Caco-2 (cell line): ENCODE data around the gene FAM171A2. TPM values are rescaled to one million over a fixed set of nuclear protein-coding genes. Genes with fewer than 3 reads are reported as not detected.

Experiments used
- BruUV-seq: library from RNA; stranded (reverse); fragments of 400-500 nt; replicated peaks from 2 replicates; lab custom pipeline; 2021; lab: Mats Ljungman, UMichigan
- CTCF ChIA-PET: fragments of 300-600 bp; sonication (Branson Sonifier 250); formaldehyde crosslinking; loops from one replicate; lab custom pipeline; 2022; ENCODE audit warnings: antibody characterized with exemption; lab: Charles Lee
- POLR2A ChIA-PET: fragments of 300-600 bp; sonication (Branson Sonifier 250); formaldehyde crosslinking; loops from one replicate; lab custom pipeline; 2022; ENCODE audit warnings: antibody characterized with exemption; lab: Charles Lee
- DNase-seq, 2 experiments: peaks; one replicate each; pipeline versions ENCODE4 v3.0.0 to v3.0.0-alpha.2; 2020 to 2022
- H3K27me3 ChIP-seq: replicated peaks from 2 replicates; pipeline ENCODE4 v1.6.0; 2011; ENCODE audit warnings: low read length; ENCODE audit not compliant: control insufficient read depth, insufficient read depth
- H3K36me3 ChIP-seq: 2 replicates; pipeline ENCODE4 v1.5.1; 2011; ENCODE audit warnings: low read length; ENCODE audit not compliant: control insufficient read depth, insufficient read depth
- H3K4me1 ChIP-seq: fragments of 250-450 bp; sonication (Bioruptor Pico); 2 replicates; pipeline ENCODE4 v1.5.1; 2020; ENCODE audit warnings: mild to moderate bottlenecking
- H3K4me3 ChIP-seq: 2 replicates; pipeline ENCODE4 v1.5.1; 2011; ENCODE audit warnings: low read depth, mild to moderate bottlenecking, control low read depth, low read length
- H3K9me3 ChIP-seq: fragments of 250-450 bp; sonication (Bioruptor Pico); 2 replicates; pipeline ENCODE4 v1.5.1; 2020; ENCODE audit warnings: mild to moderate bottlenecking, moderate library complexity
- H3K27ac Mint-ChIP-seq: one replicate; pipeline ENCODE4 v1.8.0; 2022; ENCODE audit warnings: mixed read lengths; ENCODE audit not compliant: unreplicated experiment
- H3K27me3 Mint-ChIP-seq: one replicate; pipeline ENCODE4 v1.8.0; 2022; ENCODE audit warnings: mixed read lengths; ENCODE audit not compliant: insufficient read depth, unreplicated experiment
- H3K36me3 Mint-ChIP-seq: one replicate; pipeline ENCODE4 v1.8.0; 2022; ENCODE audit warnings: mild to moderate bottlenecking, mixed read lengths; ENCODE audit not compliant: insufficient read depth, unreplicated experiment
- H3K4me1 Mint-ChIP-seq: one replicate; pipeline ENCODE4 v1.8.0; 2022; ENCODE audit warnings: low read depth, mixed read lengths; ENCODE audit not compliant: unreplicated experiment
- H3K4me3 Mint-ChIP-seq: one replicate; pipeline ENCODE4 v1.8.0; 2022; ENCODE audit warnings: mild to moderate bottlenecking, moderate library complexity, mixed read lengths; ENCODE audit not compliant: unreplicated experiment
- H3K9me3 Mint-ChIP-seq: one replicate; pipeline ENCODE4 v1.8.0; 2022; ENCODE audit warnings: mixed read lengths; ENCODE audit not compliant: unreplicated experiment
- CTCF ChIP-seq, 2 experiments: fragments of 200-600 bp in 1 of 2; IDR thresholded peaks; 1 replicate in 1 of 2; 2 replicates in 1 of 2; pipeline versions ENCODE4 v1.5.1 to v1.8.0; 2011 to 2022; ENCODE audit warnings: antibody characterized with exemption in 1 of 2, control low read depth in 1 of 2, inconsistent platforms in 1 of 2, low read depth in 1 of 2, low read length in 1 of 2, mild to moderate bottlenecking in 1 of 2, moderate library complexity in 1 of 2; ENCODE audit not compliant: insufficient read depth in 1 of 2, severe bottlenecking in 1 of 2, unreplicated experiment in 1 of 2
- intact Hi-C: fragments of 100-400 bp; cut with micrococcal nuclease; formaldehyde crosslinking; loops from one replicate; pipeline ENCODE4 v1.10.0; 2022; ENCODE audit not compliant: unreplicated experiment
- total RNA-seq: library from RNA; stranded (reverse); gene quantifications from 2 replicates; pipeline ENCODE4 v1.2.3, GENCODE V29; 2022

Gene FAM171A2
- total RNA-seq, 1 experiment from 2014 or later, result 3.6 TPM

GRCh38 chr17:44318077-44318892 is 45.4 kb downstream of the FAM171A2 start:
- Histone ChIP-seq H3K4me3 (no peak overlapping the region), H3K36me3 (peaks cover 3% of the 10 kb centered on the region; the same call in 1 of the 2 replicates), H3K9me3 (no peaks in the 10 kb centered on the region), H3K27me3 (no peaks in the 10 kb centered on the region; the same call in 1 of the 2 replicates), H3K4me1 (peaks cover 13% of the 10 kb centered on the region)
- no peak for DNase-seq
- peaks cover 19% of the 10 kb centered on the region for H3K27me3 Mint-ChIP-seq
- H3K27ac Mint-ChIP-seq, result no peak overlapping the region
- ChIA-PET CTCF (interaction anchor here (0.6 kb wide), 1 partner anchor 40 kb away, joined by 4 read pairs; no protein-coding TSS in a partner anchor), POLR2A (no interaction called here)
- no peak overlapping the region for H3K4me3 Mint-ChIP-seq
- intact Hi-C loops, result no loop called here
- peaks cover 18% of the 10 kb centered on the region for H3K4me1 Mint-ChIP-seq
- H3K9me3 Mint-ChIP-seq, result no peaks in the 10 kb centered on the region
- TF ChIP-seq CTCF (IDR thresholded peaks at IDR 0.05; ENCODE audit: insufficient read depth in 1 of 2, low read depth in 1 of 2, low read length in 1 of 2, severe bottlenecking in 1 of 2, unreplicated experiment in 1 of 2), result no peak
- BruUV-seq, result no TSS peak
- H3K36me3 Mint-ChIP-seq, result peaks cover 29% of the 10 kb centered on the region

GRCh38 chr17:44317545-44317944 is 46.1 kb downstream of the FAM171A2 start:
- Mint-ChIP-seq H3K27me3 (peaks cover 19% of the 10 kb centered on the region), H3K4me3 (peak overlapping the region; percentile 85), H3K9me3 (no peaks in the 10 kb centered on the region), H3K4me1 (peaks cover 18% of the 10 kb centered on the region), H3K36me3 (peaks cover 29% of the 10 kb centered on the region), H3K27ac (no peak overlapping the region)
- peaks cover 13% of the 10 kb centered on the region for H3K4me1 ChIP-seq
- ChIA-PET POLR2A (no interaction called here), CTCF (no interaction called here)
- BruUV-seq, result no TSS peak
- intact Hi-C loops, result no loop called here
- no peaks in the 10 kb centered on the region; the same call in 1 of the 2 replicates for H3K27me3 ChIP-seq
- H3K36me3 ChIP-seq, result peaks cover 3% of the 10 kb centered on the region; the same call in 1 of the 2 replicates
- TF ChIP-seq CTCF (IDR thresholded peaks at IDR 0.05; ENCODE audit: insufficient read depth in 1 of 2, low read depth in 1 of 2, low read length in 1 of 2, severe bottlenecking in 1 of 2, unreplicated experiment in 1 of 2), result no peak
- no peak for DNase-seq
- H3K9me3 ChIP-seq, result no peaks in the 10 kb centered on the region
- no peak overlapping the region for H3K4me3 ChIP-seq

- H3K36me3 Mint-ChIP-seq, result peaks cover 29% of the 10 kb centered on the region
- H3K27me3 Mint-ChIP-seq, result peaks cover 19% of the 10 kb centered on the region
These were observed 47.6 kb downstream of the FAM171A2 start for GRCh38 chr17:44315760-44316731.

More at GRCh38 chr17:44315760-44316731, 47.6 kb downstream of the FAM171A2 start:
- POLR2A ChIA-PET, result no interaction called here
- Histone ChIP-seq H3K4me1 (peaks cover 13% of the 10 kb centered on the region), H3K27me3 (no peaks in the 10 kb centered on the region; the same call in 1 of the 2 replicates), H3K9me3 (no peaks in the 10 kb centered on the region), H3K36me3 (peaks cover 3% of the 10 kb centered on the region; the same call in 1 of the 2 replicates), H3K4me3 (peak overlapping the region; percentile 43)
- Mint-ChIP-seq H3K9me3 (no peaks in the 10 kb centered on the region), H3K4me3 (peak overlapping the region; percentile 85), H3K4me1 (peaks cover 18% of the 10 kb centered on the region), H3K27ac (no peak overlapping the region)
- intact Hi-C loops, result no loop called here
- TF ChIP-seq CTCF (IDR thresholded peaks at IDR 0.05; ENCODE audit: insufficient read depth in 1 of 2, low read depth in 1 of 2, low read length in 1 of 2, severe bottlenecking in 1 of 2, unreplicated experiment in 1 of 2), result no peak
- peak; percentile 39 to 66 for DNase-seq
- CTCF ChIA-PET, result interaction anchor here (0.6 kb wide), 1 partner anchor 61 kb away, joined by 3 read pairs; no protein-coding TSS in a partner anchor
- no TSS peak for BruUV-seq
